OCI-LY1 (cell line): ENCODE data around the gene STAMBPL1.

ENCODE experiments used
- H2AFZ ChIP-seq: fragments of 200-600 bp; sonication (generic), shearing (Covaris generic); 2 replicates; pipeline ENCODE4 v1.6.0; 2014; ENCODE audit warnings: antibody characterized with exemption, mild to moderate bottlenecking, low read length
- H3F3A ChIP-seq: fragments of 200-600 bp; sonication (generic), shearing (Covaris generic); 2 replicates; pipeline ENCODE4 v1.6.0; 2014; ENCODE audit warnings: mild to moderate bottlenecking, antibody characterized with exemption, low read length, moderate library complexity; ENCODE audit not compliant: insufficient read depth
- H3K27ac ChIP-seq: fragments of 200-600 bp; sonication (generic); 2 replicates; pipeline ENCODE4 v1.5.1; 2014; ENCODE audit warnings: low read length, mixed run types, mild to moderate bottlenecking, low read depth; ENCODE audit not compliant: poor library complexity, severe bottlenecking
- H3K27me3 ChIP-seq: fragments of 200-600 bp; sonication (generic); 2 replicates; pipeline ENCODE4 v1.6.0; 2014; ENCODE audit warnings: antibody characterized with exemption, mild to moderate bottlenecking, low read length, moderate library complexity; ENCODE audit not compliant: insufficient read depth
- H3K36me3 ChIP-seq: fragments of 200-600 bp; sonication (generic); 2 replicates; pipeline ENCODE4 v1.6.1; 2014; ENCODE audit warnings: mild to moderate bottlenecking, antibody characterized with exemption, low read length, moderate library complexity, mixed read lengths; ENCODE audit not compliant: insufficient read depth
- H3K4me1 ChIP-seq: fragments of 200-600 bp; sonication (generic); 2 replicates; pipeline ENCODE4 v1.5.1; 2014; ENCODE audit warnings: mild to moderate bottlenecking, low read length, moderate library complexity; ENCODE audit not compliant: insufficient read depth, severe bottlenecking
- H3K4me2 ChIP-seq: fragments of 200-600 bp; sonication (generic), shearing (Covaris generic); 2 replicates; pipeline ENCODE4 v1.6.1; 2014; ENCODE audit warnings: low read length
- H3K4me3 ChIP-seq: fragments of 200-600 bp; sonication (generic); 2 replicates; pipeline ENCODE4 v1.5.1; 2014; ENCODE audit warnings: low read length, low read depth, mild to moderate bottlenecking, mixed read lengths; ENCODE audit not compliant: poor library complexity, severe bottlenecking
- H3K79me2 ChIP-seq: fragments of 200-600 bp; shearing (Covaris generic); 2 replicates; pipeline ENCODE4 v1.6.1; 2016; ENCODE audit warnings: mixed run types, low read length, mixed read lengths; ENCODE audit not compliant: insufficient read depth
- H3K9ac ChIP-seq: fragments of 200-600 bp; sonication (generic), shearing (Covaris generic); 2 replicates; pipeline ENCODE4 v1.6.1; 2014; ENCODE audit warnings: mild to moderate bottlenecking, low read length, mixed read lengths
- H3K9me2 ChIP-seq: fragments of 200-600 bp; sonication (generic), shearing (Covaris generic); 2 replicates; pipeline ENCODE4 v1.6.1; 2014; ENCODE audit warnings: low read depth, mild to moderate bottlenecking, low read length, mixed read lengths
- H3K9me3 ChIP-seq: fragments of 200-600 bp; shearing (Covaris generic); 2 replicates; pipeline ENCODE4 v1.6.1; 2014; ENCODE audit warnings: low read length, mixed read lengths
- H4K20me1 ChIP-seq: fragments of 200-600 bp; sonication (generic), shearing (Covaris generic); 2 replicates; pipeline ENCODE4 v1.6.0; 2016; ENCODE audit warnings: mild to moderate bottlenecking, low read length; ENCODE audit not compliant: insufficient read depth
- CTCF ChIP-seq: fragments of 200-600 bp; sonication (generic), shearing (Covaris generic); IDR thresholded peaks from 2 replicates; pipeline ENCODE4 v1.5.1; 2017; ENCODE audit warnings: mild to moderate bottlenecking, antibody characterized with exemption, low read length, moderate library complexity, mixed read lengths
- EZH2 ChIP-seq: fragments of 200-600 bp; sonication (generic), shearing (Covaris generic); IDR thresholded peaks from 2 replicates; pipeline ENCODE4 v1.8.0; 2017; ENCODE audit warnings: borderline replicate concordance, mixed run types, mild to moderate bottlenecking, antibody characterized with exemption, low read length, moderate library complexity, mixed read lengths

The STAMBPL1 gene

GRCh38 chr10:88906921-88907320 is 26.9 kb downstream of the STAMBPL1 start:
- H3K27ac ChIP-seq: no peak overlapping the region
- no peak overlapping the region for H3K4me2 ChIP-seq
- no peaks in the 10 kb centered on the region for H3F3A ChIP-seq
- no peak overlapping the region for H3K9ac ChIP-seq
- H3K79me2 ChIP-seq: no peaks in the 10 kb centered on the region
- no peak overlapping the region for H3K4me3 ChIP-seq
- no peaks in the 10 kb centered on the region for H3K9me2 ChIP-seq
- H3K27me3 ChIP-seq: no peaks in the 10 kb centered on the region
- no peak overlapping the region for H2AFZ ChIP-seq
- no peaks in the 10 kb centered on the region for H4K20me1 ChIP-seq
- H3K36me3 ChIP-seq: peaks cover 20% of the 10 kb centered on the region
- H3K9me3 ChIP-seq: no peaks in the 10 kb centered on the region
- H3K4me1 ChIP-seq: peaks cover 2% of the 10 kb centered on the region
- TF ChIP-seq EZH2: no peak
- TF ChIP-seq CTCF: no peak

GRCh38 chr10:88908194-88908593 is 28.1 kb downstream of the STAMBPL1 start:
- Histone ChIP-seq H3K9me2 (no peaks in the 10 kb centered on the region), H3K36me3 (peaks cover 16% of the 10 kb centered on the region)

GRCh38 chr10:88911116-88911515 is 31.1 kb downstream of the STAMBPL1 start:
- Histone ChIP-seq H3K27me3 (no peaks in the 10 kb centered on the region), H3K27ac (no peak overlapping the region), H3K4me2 (no peak overlapping the region), H3F3A (no peaks in the 10 kb centered on the region), H3K4me1 (no peaks in the 10 kb centered on the region), H3K9me3 (no peaks in the 10 kb centered on the region), H3K79me2 (no peaks in the 10 kb centered on the region), H3K9ac (no peak overlapping the region), H3K9me2 (no peaks in the 10 kb centered on the region), H3K36me3 (peaks cover 4% of the 10 kb centered on the region; the same call in 1 of the 2 replicates), H4K20me1 (no peaks in the 10 kb centered on the region), H3K4me3 (no peak overlapping the region), H2AFZ (no peak overlapping the region)
- TF ChIP-seq CTCF: no peak
- TF ChIP-seq EZH2: no peak

More at GRCh38 chr10:88908194-88908593, 28.1 kb downstream of the STAMBPL1 start:
- H3K4me3 ChIP-seq: no peak overlapping the region
- H3K79me2 ChIP-seq: no peaks in the 10 kb centered on the region
- no peak overlapping the region for H3K27ac ChIP-seq
- no peaks in the 10 kb centered on the region for H3K4me1 ChIP-seq
- H3F3A ChIP-seq: no peaks in the 10 kb centered on the region
- TF ChIP-seq EZH2 (no peak), CTCF (no peak)
- H3K9me3 ChIP-seq: no peaks in the 10 kb centered on the region
- no peak overlapping the region for H2AFZ ChIP-seq
- no peak overlapping the region for H3K4me2 ChIP-seq
- no peak overlapping the region for H3K9ac ChIP-seq
- H3K27me3 ChIP-seq: no peaks in the 10 kb centered on the region
- H4K20me1 ChIP-seq: no peaks in the 10 kb centered on the region
